ENCODE results near the gene CCL3. TPM values are rescaled to one million over a fixed set of nuclear protein-coding genes. Genes with fewer than 3 reads are reported as not detected.

Gene CCL3
- not detected in 5 replicates for total RNA-seq (2022; extraction: Qiagen RNA extraction)

DNA sequence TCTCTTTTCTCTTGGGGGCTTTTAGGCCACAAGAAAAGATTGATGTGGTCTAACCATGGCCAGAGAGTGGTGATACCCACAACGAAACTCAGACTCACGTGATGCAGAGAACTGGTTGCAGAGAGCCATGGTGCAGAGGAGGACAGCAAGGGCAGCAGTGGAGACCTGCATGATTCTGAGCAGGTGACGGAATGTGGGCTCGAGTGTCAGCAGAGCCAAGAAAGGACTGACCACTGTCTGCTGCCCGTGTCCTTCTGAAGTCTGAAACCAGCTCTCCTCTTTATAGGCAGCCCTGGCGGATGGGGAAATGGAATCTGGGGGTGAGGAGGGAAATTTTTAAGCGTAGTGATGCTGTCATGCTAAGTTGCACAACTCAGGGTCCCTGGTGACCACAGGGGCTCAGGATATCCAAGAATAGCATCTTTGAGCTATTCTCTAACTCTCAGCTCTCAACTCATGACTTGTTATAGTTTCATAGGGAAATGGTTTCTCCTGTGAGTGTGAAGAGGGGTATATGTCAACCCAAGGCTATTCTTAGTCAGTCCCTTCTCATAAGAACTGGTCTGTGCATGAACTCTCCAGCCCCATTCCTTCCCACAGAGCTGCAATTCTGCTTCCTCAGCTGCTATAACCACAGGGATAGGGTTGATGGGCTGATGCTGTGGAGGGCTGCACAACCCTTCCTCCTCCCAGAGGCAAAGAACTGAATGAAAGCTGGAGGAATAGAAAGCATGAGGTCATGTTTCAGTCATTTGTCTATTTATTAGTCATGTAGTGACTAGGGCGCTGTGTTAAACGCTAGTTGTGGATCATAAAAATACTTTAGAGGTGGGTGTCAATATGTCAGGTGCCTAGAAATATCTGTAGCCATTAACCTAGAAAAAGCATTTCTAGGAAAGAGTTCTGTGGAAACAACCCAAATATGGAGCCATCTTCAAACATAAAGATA lies at the start of gene CCL3:
Gene CCL3, minus strand, starts transcription at position 256 of the 949 bp plus-strand sequence. Its CDS starts 85 bp downstream, at position 171.

GRCh38 chr17:36103401-36103975 lies 13.5 kb upstream of the CCL3 start, which contains the start of gene CCL4:
TSS of gene CCL4 (plus strand) at chr17:36103827. CDS start at chr17:36103906, 79 bp downstream.

GRCh38 chr17:36063786-36064541 lies 26.0 kb downstream of the CCL3 start, which contains the start of gene CCL18:
TSS of gene CCL18 (plus strand) at chr17:36064272. CDS start at chr17:36064343, 71 bp downstream.

Other genes with a start within 250 kb of the CCL3 start
- gene HEATR9, start 221.3 kb downstream of the CCL3 start, total RNA-seq (2022; extraction: Qiagen RNA extraction), result not detected in 5 replicates
- 0.76 to 1.5 TPM (median 1.3 TPM) in 5 replicates for gene CCL5, start 209.8 kb downstream of the CCL3 start, total RNA-seq (2022; extraction: Qiagen RNA extraction)
- 2.4 to 3.0 TPM (median 2.8 TPM) in 5 replicates for gene RDM1, start 159.4 kb downstream of the CCL3 start, total RNA-seq (2022; extraction: Qiagen RNA extraction)
- not detected in 5 replicates for gene LYZL6, start 146.4 kb downstream of the CCL3 start, total RNA-seq (2022; extraction: Qiagen RNA extraction)
- not detected in 5 replicates for gene CCL16, start 108.6 kb downstream of the CCL3 start, total RNA-seq (2022; extraction: Qiagen RNA extraction)
- gene CCL14, start 103.4 kb downstream of the CCL3 start, total RNA-seq (2022; extraction: Qiagen RNA extraction), result not detected in 5 replicates
- gene CCL15, start 88.6 kb downstream of the CCL3 start, total RNA-seq (2022; extraction: Qiagen RNA extraction), result 0.09 to 0.13 TPM in 2 of 5 replicates, not detected in the others
- not detected in 5 replicates for gene CCL23, start 72.2 kb downstream of the CCL3 start, total RNA-seq (2022; extraction: Qiagen RNA extraction)
- gene CCL18, start 25.9 kb downstream of the CCL3 start, total RNA-seq (2022; extraction: Qiagen RNA extraction), result not detected in 5 replicates
- not detected in 5 replicates for gene CCL4, start 13.7 kb upstream of the CCL3 start, total RNA-seq (2022; extraction: Qiagen RNA extraction)
- 2.1 to 3.6 TPM (median 2.5 TPM) in 5 replicates for gene TBC1D3B, start 86.5 kb upstream of the CCL3 start, total RNA-seq (2022; extraction: Qiagen RNA extraction)
- gene CCL3L1, start 106.6 kb upstream of the CCL3 start, total RNA-seq (2022; extraction: Qiagen RNA extraction), result not detected in 5 replicates
- gene CCL4L2, start 120.9 kb upstream of the CCL3 start, total RNA-seq (2022; extraction: Qiagen RNA extraction), result not detected in 5 replicates
- 0.10 to 0.27 TPM (median 0.17 TPM) in 5 replicates for gene TBC1D3I, start 174.4 kb upstream of the CCL3 start, total RNA-seq (2022; extraction: Qiagen RNA extraction)
- gene TBC1D3G, start 233.7 kb upstream of the CCL3 start, total RNA-seq (2022; extraction: Qiagen RNA extraction), result not detected in 5 replicates

All from A549 treated with Hydrocortisone at 1 μM for 4 hours (cell line).